Activated effector memory CD4-positive, alpha-beta T cell treated with Interleukin-2 at 50 U/mL for 16 hours (primary cell): Measurements from ENCODE around the gene SCFD2.

Experiments
- DNase-seq: peaks from one replicate; pipeline ENCODE4 v3.0.0-alpha.2; 2020

Gene SCFD2

GRCh38 chr4:52979821-52980590 lies 385.9 kb downstream of the SCFD2 start:
- no peak for DNase-seq

- DNase-seq = no peak
Observed at GRCh38 chr4:52979020-52979419, 386.8 kb downstream of the SCFD2 start.

- DNase-seq = no peak
Observed at GRCh38 chr4:52977252-52977651, 388.6 kb downstream of the SCFD2 start.

- no peak for DNase-seq
Observed at GRCh38 chr4:52976523-52977230, 389.2 kb downstream of the SCFD2 start.

- DNase-seq = no peak
Observed at GRCh38 chr4:52968691-52969090, 397.2 kb downstream of the SCFD2 start.

DNA sequence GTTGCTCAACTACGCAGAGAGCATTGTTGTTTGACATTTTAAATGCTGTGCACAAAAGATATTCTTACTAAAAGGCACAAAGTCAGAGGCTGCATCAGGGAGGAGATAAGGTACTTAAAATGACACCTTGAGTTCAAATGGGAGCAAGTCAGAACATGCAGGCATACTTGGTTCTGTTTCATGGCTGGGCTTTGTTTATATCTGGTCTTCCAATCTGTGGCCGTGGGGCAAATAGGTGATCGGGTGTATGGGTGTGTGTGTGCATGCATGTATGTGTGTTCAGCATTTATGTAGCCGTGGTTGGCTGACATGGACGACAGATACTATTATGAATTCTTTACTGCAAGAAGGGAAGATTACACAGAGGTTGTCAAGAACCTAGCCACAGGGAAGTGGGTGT lies 397.6 kb downstream of the SCFD2 start:
- DNase-seq = no peak

DNA sequence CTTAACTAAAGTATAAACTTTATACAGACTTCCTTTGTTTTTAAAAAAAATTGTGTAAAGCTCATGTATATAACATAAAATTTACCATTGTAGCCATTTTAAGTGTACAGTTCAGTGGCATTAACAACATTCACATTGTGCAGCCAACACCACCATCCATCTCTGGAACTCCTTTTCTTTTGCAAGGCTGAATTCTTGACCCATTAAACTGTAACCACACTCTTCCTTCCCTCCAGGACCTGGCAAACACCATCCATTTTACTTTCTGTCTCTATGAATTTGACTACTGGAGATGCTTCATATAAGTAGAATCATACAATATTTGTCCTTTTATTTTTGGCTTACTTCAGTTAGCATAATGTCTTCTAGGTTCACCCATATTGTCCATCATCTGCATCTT lies 399.1 kb downstream of the SCFD2 start:
- no peak for DNase-seq

- no peak for DNase-seq
Observed at GRCh38 chr4:52966172-52966571, 399.7 kb downstream of the SCFD2 start.

- no peak for DNase-seq
Observed at GRCh38 chr4:52964561-52965101, 401.2 kb downstream of the SCFD2 start.

GRCh38 chr4:52964011-52964410 lies 401.9 kb downstream of the SCFD2 start:
- no peak for DNase-seq

DNA sequence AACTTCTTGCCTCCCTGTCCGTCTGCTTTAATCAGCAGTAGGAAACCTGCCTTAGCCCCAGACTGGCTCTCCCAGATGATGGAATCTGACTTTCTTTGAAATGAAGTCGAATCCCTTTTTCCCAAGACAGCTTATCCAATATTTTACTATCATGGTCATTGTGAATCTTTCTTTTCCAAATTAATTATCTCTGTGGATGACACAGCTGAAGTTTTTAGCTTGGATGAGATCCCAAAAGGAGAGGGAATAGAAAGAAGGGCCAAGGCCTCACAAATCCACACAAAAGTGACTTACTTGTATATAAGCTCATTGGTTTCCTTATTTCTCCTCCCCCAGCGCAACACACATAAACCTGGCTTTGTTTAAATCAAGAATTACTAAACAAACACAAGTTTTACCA lies 403.1 kb downstream of the SCFD2 start:
- DNase-seq = no peak

GRCh38 chr4:52961666-52962412 lies 404.0 kb downstream of the SCFD2 start:
- no peak for DNase-seq

GRCh38 chr4:52959541-52959940 lies 406.3 kb downstream of the SCFD2 start:
- DNase-seq = no peak

DNA sequence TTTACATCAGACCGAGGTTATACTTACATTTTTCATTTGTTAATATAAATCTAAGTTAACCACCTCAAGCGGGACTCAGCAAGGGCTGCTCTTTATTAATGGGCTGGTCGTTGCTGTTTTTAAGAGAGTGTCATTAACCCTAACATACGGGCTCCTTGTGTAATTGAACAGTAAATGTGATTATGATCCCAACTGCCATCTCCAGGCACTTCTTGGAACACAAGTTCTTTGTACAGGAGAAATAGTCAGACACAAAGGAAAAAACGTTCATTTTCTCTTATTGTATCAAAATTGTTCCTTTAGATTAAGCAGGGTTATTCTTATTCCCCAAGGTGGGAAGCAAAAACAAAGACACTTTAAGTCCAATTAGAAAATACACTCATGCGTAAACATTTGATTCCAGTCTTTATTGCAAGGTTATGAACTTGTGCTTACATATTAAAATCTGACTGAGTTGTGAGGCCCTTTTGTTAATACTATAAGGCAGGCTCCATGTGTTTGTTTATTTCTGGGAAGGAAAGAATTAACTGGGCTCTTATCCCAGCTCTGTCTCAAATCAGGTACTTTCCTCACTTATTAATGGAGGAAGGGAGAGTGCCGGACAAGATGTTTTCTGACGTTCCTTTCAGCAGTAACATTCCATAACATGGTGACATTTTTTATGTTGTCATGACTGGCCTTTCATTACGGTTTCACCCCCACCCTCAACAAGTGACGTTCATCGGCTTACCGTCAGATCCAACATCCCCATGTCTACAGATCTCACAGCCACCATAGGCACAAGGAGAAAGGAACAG lies 407.8 kb downstream of the SCFD2 start:
- no peak for DNase-seq

DNA sequence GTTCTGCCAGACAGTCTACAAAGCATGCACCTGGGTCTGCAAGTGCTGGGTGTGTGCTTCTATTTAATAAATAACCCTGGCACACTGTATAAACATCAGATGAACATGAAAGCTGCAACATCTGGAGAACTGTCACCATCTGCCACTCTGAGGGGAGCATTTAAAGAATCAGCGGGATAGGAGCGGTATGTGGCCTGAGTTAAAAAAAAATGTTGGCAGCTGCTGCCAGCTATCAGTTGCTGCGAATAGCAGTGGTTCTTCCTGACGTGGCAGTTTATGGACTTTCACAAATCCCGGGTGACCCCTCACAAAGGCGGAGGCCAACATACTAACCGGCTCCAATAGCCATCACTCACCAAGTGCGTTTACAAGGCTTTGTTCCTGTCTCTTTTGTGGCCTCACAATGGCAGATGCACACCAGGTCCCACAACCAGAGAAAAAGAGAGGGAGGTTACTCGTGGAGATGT lies 408.6 kb downstream of the SCFD2 start:
- no peak for DNase-seq

GRCh38 chr4:52956691-52957090 lies 409.2 kb downstream of the SCFD2 start:
- DNase-seq = no peak

DNA sequence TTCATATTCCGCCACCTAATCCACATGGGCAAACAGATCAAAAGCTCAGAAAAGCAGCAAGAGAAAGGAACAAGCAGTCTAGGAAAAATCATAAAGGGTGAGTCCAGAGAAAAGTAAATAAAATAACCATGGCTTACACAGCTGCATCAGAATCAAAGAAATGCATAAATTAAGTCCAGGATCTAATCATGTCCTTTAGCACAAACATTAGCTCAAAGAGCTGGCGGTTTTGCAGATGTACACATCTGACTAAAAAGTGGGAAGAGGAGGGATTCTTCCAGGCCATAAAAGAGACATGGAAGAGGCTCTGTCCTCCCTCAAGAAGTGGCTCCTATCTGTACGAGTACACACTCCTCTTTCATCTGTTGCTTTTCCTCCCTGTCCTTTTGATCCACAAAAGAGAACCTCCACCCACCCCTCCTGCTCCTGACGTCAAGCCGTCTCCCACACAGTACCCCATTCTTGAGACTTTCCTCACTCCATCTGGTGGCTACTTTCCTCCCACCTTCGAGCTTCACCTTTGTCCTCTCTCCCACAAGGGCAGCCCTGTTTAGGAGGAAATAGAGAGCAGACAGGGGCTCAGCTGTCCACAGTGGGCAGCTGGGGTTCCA lies 411.2 kb downstream of the SCFD2 start:
- no peak for DNase-seq

DNA sequence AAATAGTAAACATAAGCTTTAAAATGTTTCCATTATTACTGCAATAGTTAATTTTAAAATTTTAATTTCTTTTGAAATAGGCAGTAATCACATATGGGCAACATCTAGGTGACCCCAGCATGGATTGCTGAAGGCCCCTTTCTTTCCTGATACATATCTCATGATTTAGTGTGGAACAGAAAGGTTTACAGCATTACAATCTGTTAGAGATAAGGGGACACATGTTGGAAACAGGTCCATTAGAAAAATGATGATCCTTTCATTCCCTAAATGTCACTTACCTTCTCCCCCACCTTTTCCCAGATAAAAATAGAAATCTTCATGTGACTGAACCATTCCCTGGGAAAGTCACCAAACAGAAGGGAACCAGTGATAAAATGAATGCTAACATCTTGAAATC lies 413.3 kb downstream of the SCFD2 start:
- no peak for DNase-seq

DNA sequence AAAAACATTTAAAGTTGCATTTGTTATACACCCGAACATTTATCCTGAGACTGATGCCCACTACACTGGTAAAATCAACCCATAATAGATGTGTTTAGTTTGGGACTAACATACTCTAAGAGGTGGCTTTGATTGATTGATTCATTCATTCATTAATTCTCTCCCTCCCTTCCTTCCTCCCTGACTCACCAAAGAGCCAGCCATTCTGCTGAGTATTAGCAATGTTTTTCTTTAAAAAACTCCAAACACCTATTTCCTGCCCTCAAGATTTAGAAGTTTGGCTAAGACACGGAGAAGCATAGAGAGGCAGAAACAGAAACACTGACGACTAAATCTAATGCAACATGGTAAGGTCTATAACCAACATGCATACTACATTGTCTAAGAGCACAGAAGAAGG lies 414.8 kb downstream of the SCFD2 start:
- DNase-seq = no peak

GRCh38 chr4:52950226-52950625 lies 415.6 kb downstream of the SCFD2 start:
- DNase-seq = no peak

GRCh38 chr4:52949336-52949735 lies 416.5 kb downstream of the SCFD2 start:
- no peak for DNase-seq

DNA sequence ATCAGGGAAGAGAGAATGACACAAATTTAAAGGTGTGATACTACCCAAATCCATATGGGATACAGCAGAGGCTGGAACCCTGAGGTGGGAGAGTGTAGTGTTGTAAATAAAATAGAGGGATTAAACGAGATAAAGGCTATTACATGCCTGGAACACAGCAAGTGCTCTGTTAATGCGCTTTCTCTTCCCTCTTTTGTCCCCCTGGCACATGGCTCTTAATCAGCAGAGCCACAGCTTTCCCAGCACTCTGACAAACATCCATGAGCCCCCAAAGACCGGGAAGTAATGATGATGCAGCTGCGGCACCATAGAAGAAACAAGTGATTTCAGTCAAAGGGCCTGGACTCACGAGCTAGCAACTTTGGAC lies 417.8 kb downstream of the SCFD2 start:
- no peak for DNase-seq
